ENCODE measurements around the gene PDGFC. TPM values are rescaled to one million over a fixed set of nuclear protein-coding genes. Genes with fewer than 3 reads are reported as not detected.

PDGFC gene
- total and polyA plus RNA-seq, 2 of the 8 experiments (the other 6 are each of a cell fraction or from before 2014, with no cell fraction given): 0.65 to 2.7 TPM

- H3K36me3 ChIP-seq (ENCODE audit: control insufficient read depth in 2 of 4, insufficient read depth in 4 of 4, low read length in 3 of 4): no peaks in the 10 kb centered on the region
- CTCF ChIA-PET (ENCODE audit: partially characterized antibody): interaction anchor here (0.7 to 1.5 kb wide), 5 partner anchors 9 to 651 kb away, joined by 3 to 4 read pairs (median 3); no protein-coding TSS in a partner anchor
- H2BK120ac ChIP-seq (replicated peaks; ENCODE audit: low read depth, low read length): no peak overlapping the region
- H3K14ac ChIP-seq (ENCODE audit: insufficient read length): no peak overlapping the region
- H3K79me1 ChIP-seq (ENCODE audit: low read depth, low read length): no peaks in the 10 kb centered on the region
- H3K27ac ChIP-seq (ENCODE audit: low read depth, low read length): no peak overlapping the region
- H2BK20ac ChIP-seq (ENCODE audit: low read length): no peak overlapping the region
- peaks cover 4 to 8% (median 5%) of the 10 kb centered on the region in 4 experiments; a peak in 4 of 7 replicates for H3K4me1 ChIP-seq (replicated peaks in 1 of 4; ENCODE audit: control insufficient read depth in 3 of 4, insufficient read depth in 4 of 4, low read length in 3 of 4)
- H3K56ac ChIP-seq (replicated peaks; ENCODE audit: insufficient read length, low read depth, low read length): no peak overlapping the region
- no peak overlapping the region for H4K8ac ChIP-seq (ENCODE audit: extremely low read depth, insufficient read depth, low read length)
- H2AFZ ChIP-seq (ENCODE audit: low read length): peak overlapping the region; percentile 70
- H3K4ac ChIP-seq (replicated peaks; ENCODE audit: insufficient read length, low read depth, low read length): no peak overlapping the region
- no peak overlapping the region for H2BK12ac ChIP-seq (ENCODE audit: low read depth, low read length)
- no peak overlapping the region for H3K9ac ChIP-seq (replicated peaks in 1 of 4; ENCODE audit: extremely low read depth in 1 of 4, low read depth in 3 of 4, low read length in 3 of 4)
- H3K4me2 ChIP-seq (ENCODE audit: insufficient read depth in 1 of 2, low read depth in 2 of 2, low read length in 2 of 2): peak overlapping the region; percentile 31 to 35; a peak in 3 of 4 replicates
- DNase-seq (ENCODE audit: low read depth in 1 of 2, low spot score in 2 of 2) (no peak), FAIRE-seq (peak; percentile 50)
- H4K5ac ChIP-seq (ENCODE audit: insufficient read length, low read depth, low read length): no peak overlapping the region
- H3K23me2 ChIP-seq (ENCODE audit: low read depth, low read length): no peaks in the 10 kb centered on the region
- no peak overlapping the region for H2AK5ac ChIP-seq (ENCODE audit: low read depth, low read length)
- no peaks in the 10 kb centered on the region for H3K9me3 ChIP-seq (ENCODE audit: insufficient read depth in 2 of 2, low read depth in 1 of 2, low read length in 1 of 2)
- 79% methylated on average over 13 of the region's 13 CpGs; no CpG with 5 or more reads in 1 of the 2 experiments for WGBS, 2 experiments (ENCODE audit: extremely low coverage in 1 of 2, insufficient coverage in 1 of 2, insufficient read length in 1 of 2, insufficient replicate concordance in 2 of 2, low coverage in 1 of 2, low lambda C conversion rate in 2 of 2, missing lambda C conversion rate in 1 of 2)
- TF ChIP-seq HDAC6 (IDR thresholded peaks at IDR 0.05; ENCODE audit: low read depth, low read length): no peak
- no peak for TF ChIP-seq SIX5 (IDR thresholded peaks at IDR 0.05; ENCODE audit: low read depth, low read length)
- TF ChIP-seq SP1 (IDR thresholded peaks at IDR 0.05; ENCODE audit: low read depth, low read length): peak; percentile 64; the same call in 1 of the 2 replicates
- TF ChIP-seq TEAD4 (IDR thresholded peaks at IDR 0.05; ENCODE audit: low read depth, low read length): peak; percentile 85
- peak; percentile 28; the same call in 1 of the 2 replicates for TF ChIP-seq RBBP5 (IDR thresholded peaks at IDR 0.05; ENCODE audit: borderline replicate concordance, low read depth, low read length)
- POLR2A ChIA-PET (ENCODE audit: partially characterized antibody): no interaction called here
- H3K79me2 ChIP-seq (ENCODE audit: control insufficient read depth in 1 of 2, insufficient read depth in 2 of 2, low read length in 2 of 2): no peaks in the 10 kb centered on the region
- H4K20me1 ChIP-seq (replicated peaks in 1 of 2; ENCODE audit: control insufficient read depth in 1 of 2, insufficient read depth in 2 of 2, low read length in 2 of 2): no peaks in the 10 kb centered on the region
- no peak overlapping the region for H2BK5ac ChIP-seq (ENCODE audit: low read depth, low read length)
- no peak overlapping the region for H3K18ac ChIP-seq (ENCODE audit: extremely low read depth, low read length)
- no peak overlapping the region; a peak in 1 of 8 replicates for H3K4me3 ChIP-seq (ENCODE audit: extremely low read depth in 1 of 4, insufficient read depth in 2 of 4, low read depth in 3 of 4, low read length in 4 of 4)
- no peak overlapping the region for H3K23ac ChIP-seq (ENCODE audit: insufficient read length)
- no peak overlapping the region for H4K91ac ChIP-seq (replicated peaks; ENCODE audit: insufficient read length, low read length)
- H3K27me3 ChIP-seq (replicated peaks in 1 of 4; ENCODE audit: control insufficient read depth in 3 of 4, extremely low read depth in 1 of 4, insufficient read depth in 3 of 4, low read length in 3 of 4): peaks cover 0 to 1% (median 0%) of the 10 kb centered on the region in 4 experiments; a peak in 1 of 7 replicates
- no peak overlapping the region for H2BK15ac ChIP-seq (ENCODE audit: low read length)
Measured at GRCh38 chr4:157014621-157015591, 43.3 kb upstream of the PDGFC start.
